ENCODE data around the gene CPED1. TPM values are rescaled to one million over a fixed set of nuclear protein-coding genes. Genes with fewer than 3 reads are reported as not detected.

The CPED1 gene
- total RNA-seq, 2 experiments from 2014 or later = not detected

DNA sequence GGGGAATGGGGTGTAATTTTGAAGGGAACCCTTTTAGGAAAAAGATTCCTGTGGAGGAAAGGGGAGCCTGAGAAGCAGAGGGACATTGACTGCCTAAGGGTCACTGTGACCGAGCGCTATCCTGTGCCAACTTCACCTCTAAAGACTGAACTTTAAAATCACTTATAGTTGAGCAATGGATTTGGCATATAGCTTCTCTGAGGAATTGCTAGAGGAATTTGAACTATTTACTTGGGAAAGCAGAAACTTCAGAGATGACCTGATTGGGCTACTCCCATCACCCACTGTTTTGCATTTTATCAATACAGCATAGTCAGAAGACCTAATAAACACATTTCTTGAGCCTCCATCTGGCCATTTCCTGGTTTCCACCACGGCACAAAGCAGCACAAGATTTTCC, 316.6 kb downstream of the CPED1 start:
- no peak overlapping the region for H3K4me3 ChIP-seq (ENCODE audit: low read depth, low read length, poor library complexity, severe bottlenecking)
- no peak for DNase-seq (ENCODE audit: low spot score)
- no peak overlapping the region for H2AFZ ChIP-seq (ENCODE audit: low read length)
- no TSS peak for BruUV-seq (replicated peaks)
- TF ChIP-seq, protein P1, sequence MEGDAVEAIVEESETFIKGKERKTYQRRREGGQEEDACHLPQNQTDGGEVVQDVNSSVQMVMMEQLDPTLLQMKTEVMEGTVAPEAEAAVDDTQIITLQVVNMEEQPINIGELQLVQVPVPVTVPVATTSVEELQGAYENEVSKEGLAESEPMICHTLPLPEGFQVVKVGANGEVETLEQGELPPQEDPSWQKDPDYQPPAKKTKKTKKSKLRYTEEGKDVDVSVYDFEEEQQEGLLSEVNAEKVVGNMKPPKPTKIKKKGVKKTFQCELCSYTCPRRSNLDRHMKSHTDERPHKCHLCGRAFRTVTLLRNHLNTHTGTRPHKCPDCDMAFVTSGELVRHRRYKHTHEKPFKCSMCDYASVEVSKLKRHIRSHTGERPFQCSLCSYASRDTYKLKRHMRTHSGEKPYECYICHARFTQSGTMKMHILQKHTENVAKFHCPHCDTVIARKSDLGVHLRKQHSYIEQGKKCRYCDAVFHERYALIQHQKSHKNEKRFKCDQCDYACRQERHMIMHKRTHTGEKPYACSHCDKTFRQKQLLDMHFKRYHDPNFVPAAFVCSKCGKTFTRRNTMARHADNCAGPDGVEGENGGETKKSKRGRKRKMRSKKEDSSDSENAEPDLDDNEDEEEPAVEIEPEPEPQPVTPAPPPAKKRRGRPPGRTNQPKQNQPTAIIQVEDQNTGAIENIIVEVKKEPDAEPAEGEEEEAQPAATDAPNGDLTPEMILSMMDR (conservative IDR thresholded peaks at IDR 0.05; ENCODE audit: low read length) = no peak
- TF ChIP-seq EZH2phosphoT487 (IDR thresholded peaks at IDR 0.05; ENCODE audit: borderline replicate concordance, low read depth, low read length) = no peak
- ChIA-PET POLR2A (interaction anchor here (0.7 kb wide), 1 partner anchor 62 kb away, joined by 3 read pairs; no protein-coding TSS in a partner anchor), CTCF (ENCODE audit: unreplicated experiment) (no interaction called here)
- peaks cover 8% of the 10 kb centered on the region for H3K4me1 ChIP-seq (ENCODE audit: insufficient read depth, low read length, poor library complexity, severe bottlenecking)
- intact Hi-C loops (cut with micrococcal nuclease; ENCODE audit: unreplicated experiment) = no loop called here
- H3K36me3 ChIP-seq (ENCODE audit: insufficient read depth, low read length) = no peaks in the 10 kb centered on the region
- H3K79me2 ChIP-seq (ENCODE audit: insufficient read depth, low read depth, low read length) = no peaks in the 10 kb centered on the region
- no peaks in the 10 kb centered on the region for H3K9me3 ChIP-seq (ENCODE audit: low read length)
- H4K20me1 ChIP-seq (ENCODE audit: insufficient read depth, low read length) = no peaks in the 10 kb centered on the region
- H3K27ac ChIP-seq (ENCODE audit: low read depth, low read length, poor library complexity, severe bottlenecking) = no peak overlapping the region
- H3K4me2 ChIP-seq (ENCODE audit: low read length) = no peak overlapping the region; the same call in 1 of the 2 replicates
- H3K9me2 ChIP-seq (ENCODE audit: insufficient read depth, low read length) = no peaks in the 10 kb centered on the region

DNA sequence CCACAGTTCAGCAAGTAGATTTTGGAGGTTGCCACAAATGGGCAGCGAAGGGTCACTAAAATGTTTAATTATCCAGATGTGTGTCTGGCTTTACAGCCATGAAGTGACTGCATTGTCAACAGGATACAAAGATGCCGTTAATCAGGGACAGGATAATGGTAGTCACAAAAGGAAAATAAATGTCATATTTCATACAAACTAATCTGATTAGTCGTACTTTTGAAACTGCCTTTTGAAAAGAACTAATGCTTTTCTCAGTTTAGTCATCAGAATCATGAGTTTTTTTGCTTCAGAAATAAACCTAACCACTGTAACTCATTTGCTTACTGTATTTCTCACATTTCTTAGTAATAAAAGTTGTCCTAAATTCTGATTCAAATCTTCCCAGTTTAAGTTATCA, 318.1 kb downstream of the CPED1 start:
- H3K4me3 ChIP-seq (ENCODE audit: low read depth, low read length, poor library complexity, severe bottlenecking) = no peak overlapping the region
- H3K79me2 ChIP-seq (ENCODE audit: insufficient read depth, low read depth, low read length) = no peaks in the 10 kb centered on the region
- intact Hi-C loops (cut with micrococcal nuclease; ENCODE audit: unreplicated experiment) = no loop called here
- CTCF ChIA-PET (ENCODE audit: unreplicated experiment) = no interaction called here
- no peak for DNase-seq (ENCODE audit: low spot score)
- H3K9me2 ChIP-seq (ENCODE audit: insufficient read depth, low read length) = no peaks in the 10 kb centered on the region
- H3K27ac ChIP-seq (ENCODE audit: low read depth, low read length, poor library complexity, severe bottlenecking) = no peak overlapping the region
- TF ChIP-seq, protein P1 (conservative IDR thresholded peaks at IDR 0.05; ENCODE audit: low read length) = no peak
- TF ChIP-seq EZH2phosphoT487 (IDR thresholded peaks at IDR 0.05; ENCODE audit: borderline replicate concordance, low read depth, low read length) = no peak
- no peaks in the 10 kb centered on the region for H3K9me3 ChIP-seq (ENCODE audit: low read length)
- peaks cover 8% of the 10 kb centered on the region for H3K4me1 ChIP-seq (ENCODE audit: insufficient read depth, low read length, poor library complexity, severe bottlenecking)
- H4K20me1 ChIP-seq (ENCODE audit: insufficient read depth, low read length) = no peaks in the 10 kb centered on the region
- POLR2A ChIA-PET = no interaction called here
- no TSS peak for BruUV-seq (replicated peaks)
- peak overlapping the region; percentile 10; the same call in 1 of the 2 replicates for H2AFZ ChIP-seq (ENCODE audit: low read length)
- no peak overlapping the region for H3K4me2 ChIP-seq (ENCODE audit: low read length)
- H3K36me3 ChIP-seq (ENCODE audit: insufficient read depth, low read length) = no peaks in the 10 kb centered on the region

DNA sequence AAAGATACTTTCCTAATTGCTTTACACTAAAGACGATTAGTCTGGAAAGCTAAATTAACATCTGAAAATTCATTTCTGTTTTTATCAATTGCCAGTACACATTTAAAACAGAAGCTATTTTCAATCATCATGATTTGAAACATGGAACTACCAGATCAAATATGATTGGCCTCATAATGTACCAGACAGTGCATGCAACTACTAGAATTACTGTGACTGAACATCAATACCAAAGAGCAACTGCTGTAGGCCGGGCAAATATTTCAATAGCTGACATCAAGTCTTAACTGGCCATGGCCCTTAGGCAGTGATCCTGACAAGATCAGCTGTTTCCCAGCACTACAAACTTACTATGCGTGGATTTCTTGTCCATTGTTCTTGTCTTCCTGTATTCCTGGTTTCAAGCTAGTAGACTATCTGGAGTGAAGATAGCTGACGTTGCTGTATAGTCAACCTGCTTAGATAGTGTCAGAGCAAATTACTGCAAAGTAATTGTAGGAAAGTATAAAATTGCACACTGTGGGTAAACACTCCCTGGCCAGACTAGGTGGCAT, 318.6 kb downstream of the CPED1 start:
- Histone ChIP-seq H4K20me1 (ENCODE audit: insufficient read depth, low read length) (no peaks in the 10 kb centered on the region), H3K27ac (ENCODE audit: low read depth, low read length, poor library complexity, severe bottlenecking) (no peak overlapping the region), H3K9me2 (ENCODE audit: insufficient read depth, low read length) (no peaks in the 10 kb centered on the region), H2AFZ (ENCODE audit: low read length) (peak overlapping the region; percentile 10; the same call in 1 of the 2 replicates), H3K4me3 (ENCODE audit: low read depth, low read length, poor library complexity, severe bottlenecking) (no peak overlapping the region), H3K36me3 (ENCODE audit: insufficient read depth, low read length) (no peaks in the 10 kb centered on the region), H3K9me3 (ENCODE audit: low read length) (no peaks in the 10 kb centered on the region), H3K4me2 (ENCODE audit: low read length) (no peak overlapping the region), H3K79me2 (ENCODE audit: insufficient read depth, low read depth, low read length) (no peaks in the 10 kb centered on the region), H3K4me1 (ENCODE audit: insufficient read depth, low read length, poor library complexity, severe bottlenecking) (peaks cover 7% of the 10 kb centered on the region)
- intact Hi-C loops (cut with micrococcal nuclease; ENCODE audit: unreplicated experiment) = no loop called here
- no TSS peak for BruUV-seq (replicated peaks)
- no peak for TF ChIP-seq EZH2phosphoT487 (IDR thresholded peaks at IDR 0.05; ENCODE audit: borderline replicate concordance, low read depth, low read length)
- TF ChIP-seq, protein P1 (conservative IDR thresholded peaks at IDR 0.05; ENCODE audit: low read length) = no peak
- ChIA-PET CTCF (ENCODE audit: unreplicated experiment) (no interaction called here), POLR2A (no interaction called here)
- DNase-seq (ENCODE audit: low spot score) = no peak

Measured in OCI-LY7 (cell line).